Activated T-helper 17 cell treated with anti-CD3 and anti-CD28 coated beads, Interleukin-2, amount 50 U/mL, for 72 hours (primary cell): ENCODE data around the gene ENTHD1. TPM values are rescaled to one million over a fixed set of nuclear protein-coding genes. Genes with fewer than 3 reads are reported as not detected.

Experiments
- ATAC-seq: fragments of 150-1000 bp; cut with Tn5 transposase; replicated peaks from 2 replicates; pipeline ENCODE4 v1.10.0; 2021; ENCODE audit warnings: mild to moderate bottlenecking, moderate library complexity
- H3K27ac Mint-ChIP-seq: one replicate; pipeline ENCODE4 v1.8.0; 2022; ENCODE audit warnings: mixed read lengths
- H3K27me3 Mint-ChIP-seq: one replicate; pipeline ENCODE4 v1.8.0; 2022; ENCODE audit warnings: mixed read lengths
- H3K36me3 Mint-ChIP-seq: one replicate; pipeline ENCODE4 v1.8.0; 2022; ENCODE audit warnings: low read depth, mild to moderate bottlenecking, mixed read lengths
- H3K4me1 Mint-ChIP-seq: one replicate; pipeline ENCODE4 v1.8.0; 2022; ENCODE audit warnings: mixed read lengths
- H3K4me3 Mint-ChIP-seq: one replicate; pipeline ENCODE4 v1.8.0; 2022; ENCODE audit warnings: mild to moderate bottlenecking, mixed read lengths
- H3K9me3 Mint-ChIP-seq: one replicate; pipeline ENCODE4 v1.8.0; 2022; ENCODE audit warnings: mixed read lengths
- total RNA-seq, 2 donors: library from RNA; stranded (reverse); gene quantifications; one replicate each; pipeline ENCODE4 v1.2.3, GENCODE V29; 2022

The ENTHD1 gene
- total RNA-seq, 2 donors from 2014 or later, result 0.58 to 1.2 TPM

DNA sequence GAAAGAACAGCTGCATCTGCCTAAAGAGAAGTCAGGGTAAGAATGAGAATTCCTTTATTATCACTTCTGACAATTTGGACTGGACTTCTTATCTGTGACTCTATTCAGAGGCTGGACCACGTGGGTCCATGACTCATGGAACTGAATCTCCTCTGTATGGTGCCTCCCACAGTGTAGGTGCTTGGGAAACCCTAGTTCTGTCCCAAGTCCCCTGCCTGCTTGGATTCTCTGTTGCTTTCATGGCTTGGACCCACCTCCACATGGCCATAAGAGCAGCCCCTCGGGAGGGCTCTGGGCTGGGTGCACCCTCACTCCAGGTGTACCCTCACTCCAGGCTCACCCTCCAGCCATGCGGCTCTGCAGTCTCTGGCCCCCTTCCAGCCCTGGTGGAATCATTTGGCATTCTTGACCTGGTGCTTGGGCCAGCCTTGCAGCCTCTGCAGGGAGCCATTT is 169.6 kb downstream of the ENTHD1 start:
- peak; percentile 38 for ATAC-seq
- no peaks in the 10 kb centered on the region for H3K27me3 Mint-ChIP-seq
- H3K4me3 Mint-ChIP-seq, result no peak overlapping the region
- no peaks in the 10 kb centered on the region for H3K36me3 Mint-ChIP-seq
- H3K4me1 Mint-ChIP-seq, result peaks cover 4% of the 10 kb centered on the region
- H3K9me3 Mint-ChIP-seq, result no peaks in the 10 kb centered on the region
- no peak overlapping the region for H3K27ac Mint-ChIP-seq

- Mint-ChIP-seq H3K4me1 (peaks cover 4% of the 10 kb centered on the region), H3K9me3 (no peaks in the 10 kb centered on the region), H3K36me3 (no peaks in the 10 kb centered on the region), H3K4me3 (no peak overlapping the region), H3K27me3 (no peaks in the 10 kb centered on the region), H3K27ac (no peak overlapping the region)
- ATAC-seq, result no peak
These were observed 170.1 kb downstream of the ENTHD1 start for GRCh38 chr22:39723463-39723862.

GRCh38 chr22:39722501-39722900 is 171.1 kb downstream of the ENTHD1 start:
- no peaks in the 10 kb centered on the region for H3K27me3 Mint-ChIP-seq
- no peak overlapping the region for H3K27ac Mint-ChIP-seq
- H3K36me3 Mint-ChIP-seq, result no peaks in the 10 kb centered on the region
- ATAC-seq, result no peak
- H3K9me3 Mint-ChIP-seq, result no peaks in the 10 kb centered on the region
- H3K4me3 Mint-ChIP-seq, result no peak overlapping the region
- H3K4me1 Mint-ChIP-seq, result peaks cover 4% of the 10 kb centered on the region

GRCh38 chr22:39722032-39722325 is 171.6 kb downstream of the ENTHD1 start:
- Mint-ChIP-seq H3K36me3 (no peaks in the 10 kb centered on the region), H3K9me3 (no peaks in the 10 kb centered on the region), H3K4me1 (peaks cover 4% of the 10 kb centered on the region), H3K27ac (no peak overlapping the region), H3K4me3 (no peak overlapping the region), H3K27me3 (no peaks in the 10 kb centered on the region)
- ATAC-seq, result no peak

DNA sequence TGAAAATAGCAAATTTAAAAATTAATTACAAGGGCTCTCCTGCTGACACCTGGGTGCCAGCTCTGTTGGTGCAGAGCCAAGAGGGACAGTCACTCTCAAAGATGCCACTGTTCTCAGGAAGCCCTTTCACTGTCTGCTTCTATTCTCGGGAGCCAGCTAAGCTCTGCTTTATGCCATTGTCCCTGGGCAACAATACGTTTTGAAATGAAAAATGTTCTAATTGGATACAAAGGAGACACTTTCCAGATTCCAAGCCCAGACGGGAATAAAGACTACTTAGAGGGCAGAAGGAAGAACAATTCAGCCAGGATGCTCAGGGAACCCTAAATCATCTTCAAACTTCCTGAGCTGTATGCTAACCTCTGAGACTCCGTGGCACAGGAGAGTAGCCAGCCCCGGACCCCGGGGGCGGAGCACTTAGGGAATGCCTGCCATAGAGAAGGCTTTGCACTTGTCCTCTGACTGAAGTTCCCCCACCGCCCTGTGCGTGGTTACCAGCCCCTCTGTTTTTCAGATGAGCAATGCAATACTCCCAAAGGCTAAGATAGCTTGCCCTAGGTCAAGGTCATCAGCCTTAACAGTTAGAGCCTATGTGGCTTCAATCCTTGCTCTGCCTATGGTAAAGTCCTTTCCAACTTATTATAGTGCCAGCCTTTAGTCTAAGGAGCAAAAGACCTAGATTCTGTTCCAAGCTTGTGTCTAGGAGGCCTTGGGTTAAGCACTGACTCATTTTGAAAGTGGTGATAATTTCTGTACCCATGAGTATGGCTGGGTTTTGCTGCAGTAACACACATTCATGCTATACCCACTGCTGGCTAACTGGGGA is 172.1 kb downstream of the ENTHD1 start:
- Mint-ChIP-seq H3K4me3 (no peak overlapping the region), H3K27me3 (no peaks in the 10 kb centered on the region), H3K9me3 (no peaks in the 10 kb centered on the region), H3K36me3 (no peaks in the 10 kb centered on the region), H3K4me1 (peaks cover 4% of the 10 kb centered on the region), H3K27ac (no peak overlapping the region)
- peak; percentile 90 for ATAC-seq

GRCh38 chr22:39719559-39720450 is 173.8 kb downstream of the ENTHD1 start:
- H3K27me3 Mint-ChIP-seq, result no peaks in the 10 kb centered on the region
- peaks cover 4% of the 10 kb centered on the region for H3K4me1 Mint-ChIP-seq

DNA sequence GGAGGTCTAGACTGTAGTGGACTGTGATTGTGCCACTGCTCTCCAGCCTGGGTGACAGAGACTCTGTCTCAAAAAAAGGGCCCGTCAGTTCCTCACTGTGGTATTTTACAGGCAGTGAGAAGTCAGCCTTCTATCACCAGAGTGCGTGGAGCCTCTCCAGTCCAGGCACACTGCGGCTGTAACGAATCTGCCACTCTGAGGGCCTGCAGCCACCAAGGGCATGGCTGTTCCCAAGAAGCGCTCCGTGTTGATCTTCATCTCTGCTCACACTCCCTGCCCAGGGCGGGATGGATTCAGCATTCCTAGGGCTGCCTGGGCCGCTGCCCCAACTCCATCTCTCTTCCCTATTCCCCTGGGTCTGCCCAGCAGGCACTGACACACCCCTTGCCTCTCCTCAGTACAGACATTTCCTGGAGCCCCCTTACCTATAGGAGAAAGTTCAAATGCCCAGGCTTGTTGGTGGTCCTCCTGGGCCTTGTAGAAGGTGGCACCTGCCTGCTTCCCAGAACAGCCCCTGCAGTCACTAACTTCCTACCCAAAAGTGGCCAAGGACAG is 174.6 kb downstream of the ENTHD1 start:
- no peak for ATAC-seq
- Mint-ChIP-seq H3K27me3 (no peaks in the 10 kb centered on the region), H3K27ac (no peak overlapping the region), H3K36me3 (no peaks in the 10 kb centered on the region), H3K4me1 (peaks cover 4% of the 10 kb centered on the region), H3K9me3 (no peaks in the 10 kb centered on the region), H3K4me3 (no peak overlapping the region)

More at GRCh38 chr22:39719559-39720450, 173.8 kb downstream of the ENTHD1 start:
- Mint-ChIP-seq H3K4me3 (no peak overlapping the region), H3K36me3 (no peaks in the 10 kb centered on the region), H3K9me3 (no peaks in the 10 kb centered on the region), H3K27ac (no peak overlapping the region)
- no peak for ATAC-seq

- ATAC-seq, result no peak
- H3K9me3 Mint-ChIP-seq, result no peaks in the 10 kb centered on the region
- peak overlapping the region; percentile 23 for H3K4me3 Mint-ChIP-seq
- no peak overlapping the region for H3K27ac Mint-ChIP-seq
- H3K4me1 Mint-ChIP-seq, result peaks cover 2% of the 10 kb centered on the region
- H3K36me3 Mint-ChIP-seq, result no peaks in the 10 kb centered on the region
- no peaks in the 10 kb centered on the region for H3K27me3 Mint-ChIP-seq
These were observed 175.4 kb downstream of the ENTHD1 start for GRCh38 chr22:39718206-39718605.

DNA sequence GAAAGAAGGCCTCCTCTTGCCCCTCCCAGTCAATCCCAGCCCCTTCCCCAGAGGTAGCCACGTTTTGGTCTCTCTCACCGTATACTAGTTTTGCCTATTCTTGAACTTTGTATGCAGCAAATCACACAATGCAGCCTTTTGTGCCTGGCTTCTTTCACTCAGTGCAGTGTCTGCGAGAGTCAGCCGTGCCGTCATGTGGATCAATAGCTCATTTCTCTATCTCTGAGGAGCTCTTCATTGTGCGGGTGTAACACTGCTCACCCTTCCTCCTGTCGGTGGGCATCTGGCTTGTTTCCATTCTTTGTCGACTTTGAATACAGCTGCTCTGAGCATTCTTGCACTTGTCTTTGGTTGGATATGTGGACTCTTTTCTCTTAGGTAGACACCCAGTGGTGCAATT is 176.5 kb downstream of the ENTHD1 start:
- Mint-ChIP-seq H3K27ac (no peak overlapping the region), H3K9me3 (no peaks in the 10 kb centered on the region), H3K4me1 (no peaks in the 10 kb centered on the region), H3K36me3 (no peaks in the 10 kb centered on the region), H3K4me3 (no peak overlapping the region), H3K27me3 (no peaks in the 10 kb centered on the region)
- no peak for ATAC-seq

- no peak for ATAC-seq
- no peaks in the 10 kb centered on the region for H3K36me3 Mint-ChIP-seq
- H3K27ac Mint-ChIP-seq, result no peak overlapping the region
- H3K4me3 Mint-ChIP-seq, result no peak overlapping the region
- no peaks in the 10 kb centered on the region for H3K9me3 Mint-ChIP-seq
- no peaks in the 10 kb centered on the region for H3K4me1 Mint-ChIP-seq
- no peaks in the 10 kb centered on the region for H3K27me3 Mint-ChIP-seq
These were observed 177.0 kb downstream of the ENTHD1 start for GRCh38 chr22:39716534-39716933.

DNA sequence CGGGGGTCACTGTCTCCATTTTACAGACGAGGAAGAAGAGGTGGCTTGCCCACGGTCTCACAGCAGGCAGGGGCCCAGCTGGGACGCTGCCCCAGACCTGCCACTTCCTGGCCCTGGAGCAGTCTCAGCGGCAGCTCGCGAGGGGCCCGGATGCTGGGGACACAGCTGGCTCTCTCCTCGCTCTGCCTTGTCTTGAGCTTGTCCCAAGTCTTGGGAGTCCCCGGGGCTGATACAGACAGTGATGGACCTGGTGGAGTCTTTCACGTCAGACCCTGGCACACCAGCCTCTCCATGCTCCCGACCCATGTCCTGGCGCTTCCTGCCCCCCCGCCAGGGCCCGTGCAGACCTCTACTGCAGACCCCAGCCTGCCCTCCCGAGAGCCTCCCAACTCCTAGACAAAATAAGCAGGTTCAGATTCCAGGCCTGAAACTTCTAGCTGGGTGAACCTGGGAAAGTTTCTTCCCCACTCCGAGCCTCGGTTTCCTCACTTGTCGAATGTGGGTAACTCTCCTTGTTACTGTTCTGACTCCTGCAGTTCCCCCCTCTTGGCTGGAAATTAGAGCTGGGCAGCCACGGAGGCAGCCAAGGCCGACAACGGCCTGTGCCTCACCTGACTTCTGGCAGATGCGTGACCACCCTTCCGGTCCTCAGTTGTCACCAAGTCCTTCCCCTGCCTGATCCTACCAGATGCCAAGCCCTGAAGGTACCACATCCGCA is 177.6 kb downstream of the ENTHD1 start:
- Mint-ChIP-seq H3K27me3 (no peaks in the 10 kb centered on the region), H3K4me1 (no peaks in the 10 kb centered on the region), H3K27ac (no peak overlapping the region), H3K4me3 (no peak overlapping the region), H3K36me3 (no peaks in the 10 kb centered on the region), H3K9me3 (no peaks in the 10 kb centered on the region)
- no peak for ATAC-seq

DNA sequence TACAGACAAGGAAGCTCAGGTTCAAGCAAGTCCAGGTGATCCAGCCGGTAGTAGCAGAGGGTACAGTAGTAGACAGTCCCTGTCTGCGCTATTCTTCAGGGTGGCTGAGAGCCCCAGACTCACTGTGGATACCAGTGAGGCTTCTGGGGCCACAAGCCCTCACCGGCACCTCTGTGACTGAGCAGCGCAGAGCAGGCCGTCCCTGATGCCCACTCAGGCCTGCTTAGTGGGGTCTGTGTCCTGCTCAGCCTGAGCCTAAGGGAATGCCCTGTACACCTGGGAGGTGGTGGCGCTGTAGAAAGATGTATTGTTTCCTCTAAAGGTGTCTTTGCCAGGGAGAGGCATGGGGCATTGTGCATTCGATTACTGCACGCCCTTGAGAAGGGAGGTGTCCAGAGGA is 179.2 kb downstream of the ENTHD1 start:
- Mint-ChIP-seq H3K4me1 (no peaks in the 10 kb centered on the region), H3K27me3 (no peaks in the 10 kb centered on the region), H3K9me3 (no peaks in the 10 kb centered on the region), H3K27ac (peak overlapping the region; percentile 13), H3K36me3 (no peaks in the 10 kb centered on the region), H3K4me3 (no peak overlapping the region)
- ATAC-seq, result no peak

GRCh38 chr22:39713799-39714290 is 179.7 kb downstream of the ENTHD1 start:
- ATAC-seq, result no peak
- Mint-ChIP-seq H3K4me1 (no peaks in the 10 kb centered on the region), H3K27me3 (no peaks in the 10 kb centered on the region), H3K27ac (no peak overlapping the region), H3K36me3 (no peaks in the 10 kb centered on the region), H3K9me3 (no peaks in the 10 kb centered on the region), H3K4me3 (no peak overlapping the region)
